ENCODE results near the gene NME3.

NME3 gene

DNA sequence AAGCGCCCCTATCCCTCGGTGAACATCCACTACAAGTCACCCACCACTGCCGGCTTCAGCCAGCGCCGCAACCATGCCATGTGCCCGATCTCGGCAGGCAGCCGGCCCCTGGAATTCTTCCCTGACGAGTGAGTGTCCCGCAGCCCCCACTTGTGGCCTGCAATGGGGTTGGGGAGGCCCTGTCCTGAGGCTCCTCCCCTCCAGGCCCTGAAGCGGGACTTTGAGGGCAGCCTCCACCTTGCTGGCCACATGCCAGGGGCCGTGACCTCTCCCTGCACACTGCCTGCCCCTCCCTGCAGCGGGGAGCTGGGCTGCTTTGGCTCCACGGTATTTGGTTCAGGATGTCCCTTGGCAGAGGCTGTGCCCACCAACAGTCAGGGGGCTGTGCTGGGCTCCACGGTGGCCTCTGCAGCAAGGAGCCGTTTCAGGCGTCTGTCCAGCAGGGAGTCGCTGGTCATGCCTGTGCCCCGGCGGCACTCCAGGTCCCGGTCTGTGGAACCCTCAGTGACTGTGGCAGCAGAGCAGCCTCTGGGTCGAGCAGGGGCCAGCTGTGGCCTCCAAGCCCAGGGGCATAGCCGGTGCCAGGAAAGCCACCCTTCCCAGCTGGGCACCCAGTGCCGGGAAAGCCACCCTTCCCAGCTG, 8.3 kb downstream of the NME3 start:
- H3K4me3 ChIP-seq (ENCODE audit: low read length): no peak overlapping the region
- no peak for DNase-seq (ENCODE audit: low read depth)
- TF ChIP-seq, protein P1, sequence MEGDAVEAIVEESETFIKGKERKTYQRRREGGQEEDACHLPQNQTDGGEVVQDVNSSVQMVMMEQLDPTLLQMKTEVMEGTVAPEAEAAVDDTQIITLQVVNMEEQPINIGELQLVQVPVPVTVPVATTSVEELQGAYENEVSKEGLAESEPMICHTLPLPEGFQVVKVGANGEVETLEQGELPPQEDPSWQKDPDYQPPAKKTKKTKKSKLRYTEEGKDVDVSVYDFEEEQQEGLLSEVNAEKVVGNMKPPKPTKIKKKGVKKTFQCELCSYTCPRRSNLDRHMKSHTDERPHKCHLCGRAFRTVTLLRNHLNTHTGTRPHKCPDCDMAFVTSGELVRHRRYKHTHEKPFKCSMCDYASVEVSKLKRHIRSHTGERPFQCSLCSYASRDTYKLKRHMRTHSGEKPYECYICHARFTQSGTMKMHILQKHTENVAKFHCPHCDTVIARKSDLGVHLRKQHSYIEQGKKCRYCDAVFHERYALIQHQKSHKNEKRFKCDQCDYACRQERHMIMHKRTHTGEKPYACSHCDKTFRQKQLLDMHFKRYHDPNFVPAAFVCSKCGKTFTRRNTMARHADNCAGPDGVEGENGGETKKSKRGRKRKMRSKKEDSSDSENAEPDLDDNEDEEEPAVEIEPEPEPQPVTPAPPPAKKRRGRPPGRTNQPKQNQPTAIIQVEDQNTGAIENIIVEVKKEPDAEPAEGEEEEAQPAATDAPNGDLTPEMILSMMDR (conservative IDR thresholded peaks at IDR 0.05; ENCODE audit: low read length): no peak

DNA sequence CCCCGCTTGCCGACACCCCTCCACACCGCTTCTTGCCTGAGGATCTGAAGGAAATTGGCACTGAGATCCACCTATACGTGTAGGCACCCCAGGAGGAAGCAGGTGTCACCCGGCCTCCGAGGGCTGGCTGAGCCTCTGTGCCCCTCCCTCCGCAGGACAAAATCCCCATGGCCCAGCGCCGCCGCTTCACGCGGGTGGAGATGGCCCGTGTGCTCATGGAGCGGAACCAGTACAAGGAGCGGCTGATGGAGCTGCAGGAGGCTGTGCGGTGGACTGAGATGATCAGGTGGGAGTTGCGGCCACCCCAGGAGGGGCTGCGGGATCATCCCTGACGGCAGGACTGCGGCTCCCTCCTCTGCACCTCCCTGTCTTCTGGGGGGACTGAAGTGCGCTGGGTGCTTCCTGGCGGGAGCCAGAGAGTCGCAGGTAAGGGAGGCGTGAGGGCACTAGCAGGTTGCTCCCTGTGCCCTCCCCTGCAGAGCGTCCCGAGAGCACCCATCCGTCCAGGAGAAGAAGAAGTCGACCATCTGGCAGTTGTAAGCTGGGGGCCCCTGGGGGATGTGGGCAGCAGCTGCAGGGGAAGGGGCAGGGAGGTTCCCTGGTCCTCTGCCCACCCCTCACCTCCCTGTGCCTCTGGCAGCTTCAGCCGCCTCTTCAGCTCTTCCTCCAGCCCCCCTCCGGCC, 9.0 kb downstream of the NME3 start:
- TF ChIP-seq, protein P1 (conservative IDR thresholded peaks at IDR 0.05; ENCODE audit: low read length): no peak
- no peak overlapping the region for H3K4me3 ChIP-seq (ENCODE audit: low read length)
- no peak for DNase-seq (ENCODE audit: low read depth)

DNA sequence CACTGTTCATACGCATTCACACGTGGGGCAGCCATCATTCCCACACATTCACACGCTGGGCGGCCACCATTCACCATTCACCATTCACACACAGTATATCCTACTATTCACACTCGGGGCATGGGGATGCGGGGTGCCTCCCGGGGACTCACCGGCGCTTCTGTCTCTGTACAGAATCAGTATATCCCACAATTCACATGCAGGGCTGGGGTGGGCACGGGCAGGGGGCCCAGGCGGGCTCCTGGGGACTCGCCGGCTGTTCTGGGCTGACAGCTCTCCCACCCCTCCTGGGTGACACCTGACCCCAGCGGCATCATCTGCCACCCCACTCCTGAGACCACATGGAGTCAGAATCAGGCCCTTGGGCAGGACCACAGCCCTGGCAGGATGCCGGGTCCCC, 9.6 kb downstream of the NME3 start:
- H3K4me3 ChIP-seq (ENCODE audit: low read length): no peak overlapping the region
- no peak for DNase-seq (ENCODE audit: low read depth)
- TF ChIP-seq, protein P1 (conservative IDR thresholded peaks at IDR 0.05; ENCODE audit: low read length): no peak

DNA sequence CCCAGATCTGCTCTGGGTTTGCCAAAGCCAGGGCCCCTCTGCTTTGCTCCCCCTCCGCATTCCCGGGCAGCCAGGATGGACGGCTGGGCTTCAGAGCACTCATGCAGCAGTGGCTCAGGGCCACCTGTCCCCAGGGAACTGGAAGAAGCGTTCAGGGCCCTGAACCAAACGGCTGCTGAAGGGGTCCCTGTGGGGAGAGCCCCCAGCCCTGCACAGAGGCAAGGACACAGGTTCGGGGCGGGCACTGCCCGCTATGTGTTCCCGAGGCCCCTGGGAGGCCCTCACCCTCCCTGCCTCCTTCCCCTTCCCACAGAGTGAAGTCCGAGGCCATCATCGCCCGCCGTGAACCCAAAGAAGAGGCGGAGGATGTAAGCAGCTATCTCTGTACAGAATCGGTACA, 10.4 kb downstream of the NME3 start:
- TF ChIP-seq, protein P1 (conservative IDR thresholded peaks at IDR 0.05; ENCODE audit: low read length): no peak
- no peak overlapping the region for H3K4me3 ChIP-seq (ENCODE audit: low read length)
- DNase-seq (ENCODE audit: low read depth): no peak

DNA sequence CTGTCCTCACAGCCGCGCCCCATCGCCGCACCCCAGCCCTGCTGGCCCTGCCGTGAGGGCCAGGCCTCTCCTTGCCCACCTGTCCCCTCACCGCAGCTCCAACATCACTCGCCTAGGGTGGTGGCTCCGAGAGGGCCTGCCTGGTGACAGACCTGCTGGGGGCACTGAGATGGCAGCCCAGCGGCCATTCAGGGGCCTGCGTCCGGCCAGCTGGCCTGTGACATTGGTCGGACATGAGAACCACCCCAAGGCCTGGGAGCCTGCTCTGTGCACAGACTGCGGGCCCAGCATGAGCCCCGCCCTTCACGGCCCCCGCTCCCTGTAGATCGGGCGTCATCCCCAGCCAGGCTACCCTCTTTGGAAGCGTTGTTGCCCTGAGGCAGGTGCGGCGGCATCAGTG, 11.8 kb downstream of the NME3 start:
- TF ChIP-seq, protein P1 (conservative IDR thresholded peaks at IDR 0.05; ENCODE audit: low read length): no peak
- no peak for DNase-seq (ENCODE audit: low read depth)
- H3K4me3 ChIP-seq (ENCODE audit: low read length): no peak overlapping the region

DNA sequence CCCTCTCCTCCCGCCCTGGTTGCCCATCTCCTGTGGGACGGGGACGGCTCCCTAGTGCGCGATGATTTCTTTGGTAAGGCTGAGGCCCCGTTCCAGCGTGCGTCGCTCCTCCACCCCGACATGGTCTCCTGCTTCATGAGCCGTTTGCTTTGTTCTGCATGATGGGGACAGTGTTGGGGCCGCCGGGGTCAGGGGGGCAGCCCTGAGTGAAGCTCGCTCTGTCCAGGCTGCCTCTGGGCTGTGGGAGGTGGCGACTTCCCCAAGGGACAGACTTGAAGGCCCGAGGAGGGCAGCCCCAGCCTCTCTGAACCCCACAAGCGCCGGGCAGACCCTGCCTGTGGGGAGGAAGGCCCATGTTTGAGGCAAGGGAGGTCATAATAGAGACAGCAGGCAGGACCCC, 12.4 kb downstream of the NME3 start:
- H3K4me3 ChIP-seq (ENCODE audit: low read length): no peak overlapping the region
- DNase-seq (ENCODE audit: low read depth): no peak
- TF ChIP-seq, protein P1 (conservative IDR thresholded peaks at IDR 0.05; ENCODE audit: low read length): no peak
